IPS-18c (cell line): ENCODE results near the gene MGLL.
A peak's percentile ranks its signal among the peaks of the same experiment; 100 is the strongest.
"Not testable (repeated sequence)": the region's sequence is repeated elsewhere in the genome, so short reads cannot be mapped to it uniquely, and the experiment has no call there.

Source experiments
- H3K4me3 ChIP-seq: 2 replicates; pipeline ENCODE4 v1.7.0; 2013; ENCODE audit warnings: low read depth, mild to moderate bottlenecking, low read length, moderate library complexity; ENCODE audit not compliant: insufficient read depth
- H3K9me3 ChIP-seq: one replicate; pipeline ENCODE4 v1.6.1; 2013; ENCODE audit warnings: mild to moderate bottlenecking, low read length, moderate library complexity; ENCODE audit not compliant: control insufficient read depth, insufficient read depth

The MGLL gene

GRCh38 chr3:127706312-127706711 is 116.0 kb downstream of the MGLL start:
- Histone ChIP-seq H3K4me3 (no peak overlapping the region), H3K9me3 (no peaks in the 10 kb centered on the region)

DNA sequence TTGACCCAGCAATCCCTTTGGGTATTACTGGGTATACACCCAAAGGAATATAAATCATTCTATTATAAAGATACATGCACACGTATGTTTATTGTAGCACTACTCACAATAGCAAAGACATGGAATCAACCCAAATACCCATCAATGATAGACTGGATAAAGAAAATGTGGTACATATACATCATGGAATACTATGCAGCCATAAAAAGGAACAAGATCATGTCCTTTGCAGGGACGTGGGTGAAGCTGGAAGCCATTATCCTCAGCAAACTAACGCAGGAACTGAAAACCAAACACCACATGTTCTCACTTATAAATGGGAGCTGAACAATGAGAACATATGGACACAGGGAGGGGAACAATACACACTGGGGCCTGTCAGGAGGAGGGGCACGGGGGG is 117.5 kb downstream of the MGLL start:
- not testable (repeated sequence) for H3K4me3 ChIP-seq, H3K9me3 ChIP-seq

DNA sequence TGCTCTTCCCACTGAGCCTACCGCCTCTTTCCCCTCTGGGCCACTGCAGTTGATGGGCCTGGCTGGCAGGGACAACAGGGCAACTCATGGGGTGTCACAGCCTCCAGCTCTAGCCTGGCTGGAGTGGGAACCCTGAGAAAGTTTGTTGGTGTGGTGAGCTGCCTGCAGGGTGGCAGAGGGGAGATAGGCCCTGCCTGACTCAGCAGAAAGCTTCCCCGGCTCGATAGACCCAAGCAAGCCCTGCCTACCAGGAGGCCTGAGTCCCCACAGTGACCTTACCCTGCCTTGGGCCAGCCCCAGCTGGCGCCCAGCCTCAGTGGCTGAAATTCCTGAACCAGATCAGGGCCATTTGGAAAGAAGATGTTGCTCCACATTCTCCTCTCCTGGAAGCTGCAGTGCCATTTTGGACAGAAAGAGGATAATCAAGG is 120.2 kb downstream of the MGLL start:
- no peak overlapping the region for H3K4me3 ChIP-seq
- H3K9me3 ChIP-seq = no peaks in the 10 kb centered on the region

DNA sequence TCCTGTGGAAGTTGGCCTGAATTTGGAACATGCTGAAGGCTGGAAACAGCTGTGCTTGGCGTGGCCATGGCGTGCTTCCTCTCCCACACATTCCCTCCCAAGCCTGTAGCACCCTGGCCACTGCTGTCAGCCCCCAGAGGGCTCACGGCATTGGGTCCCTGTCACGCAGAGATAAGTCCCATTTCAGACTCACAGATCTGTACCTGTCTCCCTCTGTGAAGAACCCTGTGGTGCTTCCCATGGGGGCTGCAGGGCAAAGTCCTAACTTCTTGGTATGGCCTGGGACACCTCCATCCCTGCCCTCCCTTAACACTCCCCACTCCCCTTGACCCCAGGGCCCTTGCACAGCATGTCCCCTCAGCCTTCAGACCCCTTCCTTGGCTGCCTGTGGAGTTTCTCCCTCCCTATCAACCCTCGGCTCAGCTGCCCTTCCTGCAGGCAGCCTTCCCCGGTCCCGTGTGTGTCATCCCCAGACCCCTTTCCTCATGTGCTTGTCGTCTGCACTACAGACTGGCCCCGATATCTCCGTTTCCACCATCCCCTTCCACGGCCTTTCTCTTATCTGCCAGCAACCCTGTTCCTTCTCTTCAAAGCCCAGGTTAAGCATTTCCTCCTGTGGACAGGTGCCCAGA is 120.9 kb downstream of the MGLL start:
- Histone ChIP-seq H3K4me3 (no peak overlapping the region), H3K9me3 (no peaks in the 10 kb centered on the region)

DNA sequence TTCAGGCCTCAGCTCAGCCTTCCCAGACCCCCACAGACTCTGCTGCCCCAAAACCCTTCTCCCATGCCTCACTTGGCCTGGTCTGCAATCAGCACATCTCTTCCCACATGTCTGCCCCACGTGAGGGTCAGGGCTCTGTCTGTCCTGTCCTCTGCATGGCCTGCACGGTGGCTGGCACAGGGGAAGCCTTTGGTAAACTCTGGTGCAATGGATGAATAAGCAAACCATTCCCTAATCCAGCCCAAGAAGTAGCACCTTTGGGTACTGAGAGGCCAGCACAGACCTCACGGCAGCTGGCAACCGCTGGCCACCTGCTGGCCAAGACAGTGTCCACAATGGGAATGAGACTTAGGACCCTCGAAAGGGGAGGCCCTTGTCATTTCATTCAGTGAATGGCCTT is 121.9 kb downstream of the MGLL start:
- H3K4me3 ChIP-seq = no peak overlapping the region
- no peaks in the 10 kb centered on the region for H3K9me3 ChIP-seq

GRCh38 chr3:127699416-127700300 is 122.7 kb downstream of the MGLL start:
- Histone ChIP-seq H3K4me3 (no peak overlapping the region), H3K9me3 (no peaks in the 10 kb centered on the region)

- no peaks in the 10 kb centered on the region for H3K9me3 ChIP-seq
- H3K4me3 ChIP-seq = no peak overlapping the region
Measured at GRCh38 chr3:127698691-127699415, 123.5 kb downstream of the MGLL start.

DNA sequence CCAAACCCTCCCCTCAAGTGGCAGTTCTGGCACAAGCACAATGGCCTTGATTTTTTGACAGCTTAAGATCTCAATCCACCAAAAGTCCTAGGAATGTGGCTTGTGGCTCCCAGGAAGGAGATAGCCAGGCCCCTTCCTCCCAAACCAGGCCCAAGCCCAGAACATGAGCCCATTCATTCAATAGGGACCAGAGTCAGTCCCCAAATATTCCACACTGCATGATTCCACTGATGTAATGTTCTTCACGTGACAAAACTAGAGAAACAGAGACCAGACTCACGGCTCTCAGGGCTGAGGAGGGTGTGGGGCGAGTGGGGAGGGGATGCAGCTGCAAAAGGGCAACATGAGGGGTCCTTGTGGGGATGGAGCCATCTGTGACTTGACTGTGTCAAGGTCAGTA is 124.0 kb downstream of the MGLL start:
- no peak overlapping the region for H3K4me3 ChIP-seq
- no peaks in the 10 kb centered on the region for H3K9me3 ChIP-seq

- Histone ChIP-seq H3K4me3 (0 out of 2 replicates have a peak overlapping the region, but pooled peaks have one; percentile 9), H3K9me3 (no peaks in the 10 kb centered on the region)
Measured at GRCh38 chr3:127697551-127698240, 124.6 kb downstream of the MGLL start.

GRCh38 chr3:127694467-127695215 is 127.7 kb downstream of the MGLL start:
- Histone ChIP-seq H3K4me3 (no peak overlapping the region), H3K9me3 (no peaks in the 10 kb centered on the region)

DNA sequence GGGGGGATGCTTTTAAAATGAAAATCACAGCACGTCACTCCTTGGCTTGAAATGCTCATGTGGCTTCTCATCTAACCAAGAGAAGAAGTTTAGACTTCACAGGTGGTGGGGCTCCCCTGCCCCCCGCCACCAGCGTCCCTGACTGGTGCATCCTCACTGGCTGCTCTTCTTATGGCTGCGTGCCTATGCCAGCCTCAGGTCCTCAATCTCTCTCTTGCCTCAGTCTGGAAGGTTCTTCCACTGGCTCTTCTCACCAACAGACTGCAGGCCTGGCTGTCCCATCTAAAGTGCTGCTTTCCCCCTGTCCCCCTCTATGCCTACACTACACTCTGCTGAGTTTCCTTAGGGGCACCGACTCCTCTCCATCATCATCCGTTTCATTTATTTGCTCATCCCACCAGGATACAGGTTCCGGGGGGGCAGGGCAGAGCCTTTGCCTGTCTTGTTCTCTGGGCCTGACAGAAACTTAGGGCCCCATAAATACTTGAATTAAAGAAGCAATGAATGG is 128.9 kb downstream of the MGLL start:
- Histone ChIP-seq H3K4me3 (no peak overlapping the region), H3K9me3 (no peaks in the 10 kb centered on the region)

- Histone ChIP-seq H3K4me3 (no peak overlapping the region), H3K9me3 (no peaks in the 10 kb centered on the region)
Measured at GRCh38 chr3:127692501-127693335, 129.6 kb downstream of the MGLL start.

- H3K4me3 ChIP-seq = no peak overlapping the region
Measured at GRCh38 chr3:127691974-127692373, 130.3 kb downstream of the MGLL start.

GRCh38 chr3:127691489-127691888 is 130.8 kb downstream of the MGLL start:
- Histone ChIP-seq H3K9me3 (no peaks in the 10 kb centered on the region), H3K4me3 (no peak overlapping the region)

More at GRCh38 chr3:127691974-127692373, 130.3 kb downstream of the MGLL start:
- no peaks in the 10 kb centered on the region for H3K9me3 ChIP-seq

GRCh38 chr3:127690823-127691452 is 131.4 kb downstream of the MGLL start:
- Histone ChIP-seq H3K9me3 (no peaks in the 10 kb centered on the region), H3K4me3 (no peak overlapping the region)
